Nephron progenitor cell (in vitro differentiated cells): ENCODE measurements around the gene KDSR.

Experiments
- DNase-seq: peaks from one replicate; pipeline ENCODE4 v3.0.0; 2021
- H3K27ac Mint-ChIP-seq: 2 replicates; pipeline ENCODE4 v1.8.0; 2021; ENCODE audit warnings: mild to moderate bottlenecking, moderate library complexity, mixed read lengths
- H3K27me3 Mint-ChIP-seq: 2 replicates; pipeline ENCODE4 v1.8.0; 2021; ENCODE audit warnings: mild to moderate bottlenecking, low read depth, mixed read lengths; ENCODE audit not compliant: poor library complexity
- H3K36me3 Mint-ChIP-seq: 2 replicates; pipeline ENCODE4 v1.8.0; 2021; ENCODE audit warnings: low read depth, mixed read lengths
- H3K4me1 Mint-ChIP-seq: 2 replicates; pipeline ENCODE4 v1.8.0; 2021; ENCODE audit warnings: mixed read lengths
- H3K4me3 Mint-ChIP-seq: 2 replicates; pipeline ENCODE4 v1.8.0; 2021; ENCODE audit warnings: mild to moderate bottlenecking, moderate library complexity, mixed read lengths
- H3K9me3 Mint-ChIP-seq: 2 replicates; pipeline ENCODE4 v1.8.0; 2021; ENCODE audit warnings: mild to moderate bottlenecking, moderate library complexity, mixed read lengths
- CTCF ChIP-seq: fragments of 200-600 bp; sonication (generic); IDR thresholded peaks from 2 replicates; pipeline ENCODE4 v1.5.0; 2021; ENCODE audit warnings: antibody characterized with exemption

KDSR gene

GRCh38 chr18:63290166-63290820 lies 76.7 kb downstream of the KDSR start:
- H3K4me1 Mint-ChIP-seq = peaks cover 29% of the 10 kb centered on the region
- DNase-seq = no peak
- H3K9me3 Mint-ChIP-seq = no peaks in the 10 kb centered on the region
- H3K27ac Mint-ChIP-seq = peak overlapping the region; percentile 87
- H3K36me3 Mint-ChIP-seq = peaks cover 28% of the 10 kb centered on the region
- H3K4me3 Mint-ChIP-seq = peak overlapping the region; percentile 44
- no peak for TF ChIP-seq CTCF
- H3K27me3 Mint-ChIP-seq = no peaks in the 10 kb centered on the region

GRCh38 chr18:63288311-63288710 lies 78.7 kb downstream of the KDSR start:
- no peaks in the 10 kb centered on the region for H3K27me3 Mint-ChIP-seq

GRCh38 chr18:63287691-63288220 lies 79.2 kb downstream of the KDSR start:
- no peak for TF ChIP-seq CTCF
- H3K36me3 Mint-ChIP-seq = peaks cover 12% of the 10 kb centered on the region
- no peaks in the 10 kb centered on the region for H3K9me3 Mint-ChIP-seq
- H3K4me1 Mint-ChIP-seq = peaks cover 40% of the 10 kb centered on the region
- no peak for DNase-seq
- no peaks in the 10 kb centered on the region for H3K27me3 Mint-ChIP-seq
- no peak overlapping the region for H3K27ac Mint-ChIP-seq
- no peak overlapping the region for H3K4me3 Mint-ChIP-seq

More at GRCh38 chr18:63288311-63288710, 78.7 kb downstream of the KDSR start:
- Mint-ChIP-seq H3K36me3 (peaks cover 17% of the 10 kb centered on the region), H3K4me3 (no peak overlapping the region), H3K9me3 (no peaks in the 10 kb centered on the region), H3K4me1 (peaks cover 42% of the 10 kb centered on the region), H3K27ac (no peak overlapping the region)
- TF ChIP-seq CTCF = no peak
- no peak for DNase-seq

- Mint-ChIP-seq H3K27me3 (no peaks in the 10 kb centered on the region), H3K4me1 (peaks cover 36% of the 10 kb centered on the region), H3K4me3 (no peak overlapping the region), H3K27ac (no peak overlapping the region), H3K36me3 (peaks cover 4% of the 10 kb centered on the region), H3K9me3 (no peaks in the 10 kb centered on the region)
- no peak for TF ChIP-seq CTCF
- DNase-seq = no peak
These were observed 80.1 kb downstream of the KDSR start for GRCh38 chr18:63286926-63287325.

- H3K36me3 Mint-ChIP-seq = peaks cover 10% of the 10 kb centered on the region
- DNase-seq = no peak
- no peak overlapping the region for H3K4me3 Mint-ChIP-seq
- no peaks in the 10 kb centered on the region for H3K9me3 Mint-ChIP-seq
- no peak for TF ChIP-seq CTCF
- H3K4me1 Mint-ChIP-seq = peaks cover 39% of the 10 kb centered on the region
- no peaks in the 10 kb centered on the region for H3K27me3 Mint-ChIP-seq
- H3K27ac Mint-ChIP-seq = no peak overlapping the region
These were observed 81.9 kb downstream of the KDSR start for GRCh38 chr18:63284827-63285733.
